ENCODE data around the gene DENND2D. TPM values are rescaled to one million over a fixed set of nuclear protein-coding genes. Genes with fewer than 3 reads are reported as not detected.

DENND2D gene
- total RNA-seq, 1 experiment from 2014 or later, result 0.11 TPM

DNA sequence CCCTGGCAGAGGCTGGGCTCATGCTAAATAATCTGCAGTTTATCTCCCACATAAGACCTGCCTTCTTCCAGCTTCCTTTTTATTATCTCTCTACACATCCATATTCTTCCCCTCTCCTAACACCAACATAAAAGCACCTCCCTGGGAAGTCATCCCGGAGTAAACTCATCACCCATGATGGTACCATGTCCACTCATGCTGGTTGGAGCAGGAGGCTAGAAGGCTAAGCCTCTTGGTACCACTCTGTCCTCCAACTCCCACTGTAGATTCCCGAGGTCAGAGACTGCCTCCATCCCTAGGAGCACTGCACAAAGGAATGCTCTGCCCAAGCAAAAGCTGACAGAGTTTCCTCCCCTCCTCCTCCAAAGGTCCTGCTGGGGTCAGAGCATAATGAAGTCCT is 4.2 kb downstream of the DENND2D start:
- H2BK120ac ChIP-seq (ENCODE audit: low read depth, low read length, poor library complexity, severe bottlenecking), result no peak overlapping the region
- H2AK5ac ChIP-seq (ENCODE audit: insufficient read length, low read length), result no peak overlapping the region
- no peak overlapping the region for H4K91ac ChIP-seq (ENCODE audit: insufficient read length, low read depth, low read length)
- no peak overlapping the region for H3K27ac ChIP-seq (ENCODE audit: insufficient read length, low read depth, low read length)
- H3K9ac ChIP-seq (ENCODE audit: extremely low read depth, insufficient read length, low read length), result no peak overlapping the region
- no peaks in the 10 kb centered on the region for H4K20me1 ChIP-seq (ENCODE audit: control insufficient read depth, insufficient read depth, insufficient read length)
- no peak overlapping the region for H3K14ac ChIP-seq (ENCODE audit: insufficient read depth, low read length)
- no peaks in the 10 kb centered on the region for H3K9me3 ChIP-seq (ENCODE audit: control insufficient read depth, low read depth, low read length)
- no peak overlapping the region for H3K23ac ChIP-seq (ENCODE audit: insufficient read length, low read depth, low read length)
- no peak overlapping the region for H3K56ac ChIP-seq (ENCODE audit: insufficient read length, low read depth, low read length)
- H2BK15ac ChIP-seq (ENCODE audit: low read depth, low read length), result no peak overlapping the region
- no peak overlapping the region for H2AFZ ChIP-seq (ENCODE audit: low read length)
- Mint-ChIP-seq H3K4me3 (no peak overlapping the region), H3K27ac (no peak overlapping the region), H3K9me3 (no peaks in the 10 kb centered on the region), H3K27me3 (ENCODE audit: low read depth) (no peaks in the 10 kb centered on the region; the same call in 1 of the 2 replicates), H3K36me3 (ENCODE audit: insufficient read depth in 1 of 3, low read depth in 3 of 3) (no peaks in the 10 kb centered on the region), H3K4me1 (peaks cover 9 to 15% of the 10 kb centered on the region in 2 experiments; a peak in 3 of 4 replicates)
- no peaks in the 10 kb centered on the region for H3K79me1 ChIP-seq (ENCODE audit: insufficient read depth, low read depth, low read length, poor library complexity, severe bottlenecking)
- H2BK5ac ChIP-seq (ENCODE audit: insufficient read length, low read length), result no peak overlapping the region
- no peak overlapping the region for H4K5ac ChIP-seq (ENCODE audit: insufficient read length, low read depth, low read length)
- no peak overlapping the region for H2BK12ac ChIP-seq (ENCODE audit: insufficient read length, low read depth, low read length)
- H3K4ac ChIP-seq (ENCODE audit: low read depth, low read length), result no peak overlapping the region
- H3K23me2 ChIP-seq (ENCODE audit: insufficient read length, low read depth, low read length, poor library complexity, severe bottlenecking), result no peaks in the 10 kb centered on the region
- H3K27me3 ChIP-seq (ENCODE audit: insufficient read depth, low read length), result no peaks in the 10 kb centered on the region; the same call in 1 of the 2 replicates
- H3K4me2 ChIP-seq (ENCODE audit: insufficient read depth, insufficient read length, low read length), result no peak overlapping the region
- no peak overlapping the region for H2BK20ac ChIP-seq (ENCODE audit: low read depth, low read length, poor library complexity, severe bottlenecking)
- WGBS (ENCODE audit: extremely low coverage, insufficient read length, low lambda C conversion rate), result no CpG with 5 or more reads among the region's 2 CpGs
- H4K8ac ChIP-seq (replicated peaks; ENCODE audit: insufficient read length, low read depth, low read length), result no peak overlapping the region
- H3K18ac ChIP-seq (ENCODE audit: insufficient read length, low read depth, low read length), result no peak overlapping the region
- no peaks in the 10 kb centered on the region for H3K4me1 ChIP-seq (ENCODE audit: insufficient read depth, low read length)
- TF ChIP-seq, protein P1, sequence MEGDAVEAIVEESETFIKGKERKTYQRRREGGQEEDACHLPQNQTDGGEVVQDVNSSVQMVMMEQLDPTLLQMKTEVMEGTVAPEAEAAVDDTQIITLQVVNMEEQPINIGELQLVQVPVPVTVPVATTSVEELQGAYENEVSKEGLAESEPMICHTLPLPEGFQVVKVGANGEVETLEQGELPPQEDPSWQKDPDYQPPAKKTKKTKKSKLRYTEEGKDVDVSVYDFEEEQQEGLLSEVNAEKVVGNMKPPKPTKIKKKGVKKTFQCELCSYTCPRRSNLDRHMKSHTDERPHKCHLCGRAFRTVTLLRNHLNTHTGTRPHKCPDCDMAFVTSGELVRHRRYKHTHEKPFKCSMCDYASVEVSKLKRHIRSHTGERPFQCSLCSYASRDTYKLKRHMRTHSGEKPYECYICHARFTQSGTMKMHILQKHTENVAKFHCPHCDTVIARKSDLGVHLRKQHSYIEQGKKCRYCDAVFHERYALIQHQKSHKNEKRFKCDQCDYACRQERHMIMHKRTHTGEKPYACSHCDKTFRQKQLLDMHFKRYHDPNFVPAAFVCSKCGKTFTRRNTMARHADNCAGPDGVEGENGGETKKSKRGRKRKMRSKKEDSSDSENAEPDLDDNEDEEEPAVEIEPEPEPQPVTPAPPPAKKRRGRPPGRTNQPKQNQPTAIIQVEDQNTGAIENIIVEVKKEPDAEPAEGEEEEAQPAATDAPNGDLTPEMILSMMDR (conservative IDR thresholded peaks at IDR 0.05), result no peak
- H3T11ph ChIP-seq (ENCODE audit: low read length), result no peak overlapping the region
- H3K79me2 ChIP-seq (ENCODE audit: insufficient read depth, low read length), result no peaks in the 10 kb centered on the region
- no peak for DNase-seq

Measured in H9 (cell line).